ENCODE measurements around the gene SLC12A5. TPM values are rescaled to one million over a fixed set of nuclear protein-coding genes. Genes with fewer than 3 reads are reported as not detected.

Gene SLC12A5
- total and polyA plus RNA-seq, 5 donors, result 1.1 to 6.6 (median 3.0) TPM

DNA sequence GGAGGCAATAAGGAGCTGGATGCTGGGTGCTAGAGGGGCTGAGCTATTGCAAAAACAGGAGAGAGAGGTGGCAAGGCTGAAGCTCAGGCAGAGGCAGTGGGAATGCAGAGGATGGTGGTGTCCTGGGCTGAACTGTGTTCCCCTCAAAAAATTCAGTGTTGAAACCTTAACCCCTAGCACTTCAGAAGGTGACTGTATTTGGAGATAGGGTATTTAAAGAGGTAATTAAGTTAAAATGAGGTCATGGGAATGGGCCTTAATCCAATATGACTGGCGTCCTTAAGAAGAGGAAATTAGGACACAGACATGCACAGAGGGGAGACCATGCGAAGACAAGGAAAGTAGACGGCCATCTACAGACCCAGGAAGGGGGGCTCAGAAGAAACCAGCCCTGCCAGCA lies 31.8 kb upstream of the SLC12A5 start:
- Histone ChIP-seq H3K27ac (ENCODE audit: low read length) (no peak overlapping the region), H3K9me3 (ENCODE audit: control insufficient read depth, low read length) (no peaks in the 10 kb centered on the region), H3K27me3 (ENCODE audit: control insufficient read depth, insufficient read depth) (no peaks in the 10 kb centered on the region), H3K4me3 (ENCODE audit: low read length) (no peak overlapping the region), H3K4me1 (ENCODE audit: control insufficient read depth, insufficient read depth, low read length) (no peaks in the 10 kb centered on the region)
- WGBS, result 27% methylated on average over 3 of the region's 3 CpGs
- no peak for ATAC-seq
- DNase-seq, result no peak
- intact Hi-C loops (cut with DNase I), result no loop called here

DNA sequence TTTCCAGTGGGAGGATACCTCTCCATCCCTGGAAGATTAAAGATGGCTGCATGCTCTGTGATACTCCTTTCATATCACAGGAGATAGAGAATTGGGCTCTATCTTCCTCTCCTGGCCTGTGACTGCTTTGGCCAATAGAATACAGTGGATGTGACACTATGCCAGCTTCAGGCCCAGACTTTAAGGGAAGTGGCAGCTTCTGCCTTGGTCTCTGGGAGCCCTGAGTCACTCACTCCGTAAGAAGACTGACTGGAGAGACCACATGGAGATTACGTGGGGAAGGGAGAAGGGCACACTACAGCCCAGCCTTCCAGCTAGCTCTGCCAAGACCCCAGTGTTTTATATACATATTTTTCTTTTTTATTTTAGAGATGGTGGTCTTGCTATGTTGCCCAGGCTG lies 30.7 kb upstream of the SLC12A5 start:
- Histone ChIP-seq H3K27me3 (ENCODE audit: control insufficient read depth, insufficient read depth) (no peaks in the 10 kb centered on the region), H3K9me3 (ENCODE audit: control insufficient read depth, low read length) (no peaks in the 10 kb centered on the region), H3K4me1 (ENCODE audit: control insufficient read depth, insufficient read depth, low read length) (no peaks in the 10 kb centered on the region), H3K27ac (ENCODE audit: low read length) (no peak overlapping the region), H3K4me3 (ENCODE audit: low read length) (no peak overlapping the region)
- 62% methylated on average over 2 of the region's 2 CpGs for WGBS
- DNase-seq (no peak), ATAC-seq (peak in 1 of 2 donors; percentile 64)
- intact Hi-C loops (cut with DNase I), result no loop called here

DNA sequence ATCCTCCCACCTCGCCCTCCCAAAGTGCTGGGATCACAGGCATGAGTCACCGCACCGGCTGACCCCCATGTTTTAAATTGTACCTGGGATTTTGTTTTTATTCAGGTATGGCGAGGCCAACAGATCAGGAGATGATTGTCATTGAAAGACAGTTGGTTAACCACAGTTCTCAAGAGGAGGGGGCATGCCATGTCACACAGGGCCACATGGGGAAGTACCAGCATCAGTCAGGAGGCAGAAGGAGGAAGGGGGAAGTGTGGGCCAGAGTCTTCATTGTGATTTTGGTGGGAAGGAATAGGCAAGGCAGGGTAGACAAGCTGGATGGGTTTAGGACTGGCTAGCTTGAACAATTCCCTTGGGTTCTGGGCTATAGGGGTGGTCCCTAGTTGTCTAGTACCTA lies 30.3 kb upstream of the SLC12A5 start:
- H3K9me3 ChIP-seq (ENCODE audit: control insufficient read depth, low read length), result no peaks in the 10 kb centered on the region
- H3K27ac ChIP-seq (ENCODE audit: low read length), result no peak overlapping the region
- H3K4me1 ChIP-seq (ENCODE audit: control insufficient read depth, insufficient read depth, low read length), result no peaks in the 10 kb centered on the region
- DNase-seq (no peak), ATAC-seq (peak in 1 of 2 donors; percentile 64)
- WGBS, result 77% methylated on average over 4 of the region's 4 CpGs
- no peaks in the 10 kb centered on the region for H3K27me3 ChIP-seq (ENCODE audit: control insufficient read depth, insufficient read depth)
- H3K4me3 ChIP-seq (ENCODE audit: low read length), result no peak overlapping the region
- intact Hi-C loops (cut with DNase I), result no loop called here

DNA sequence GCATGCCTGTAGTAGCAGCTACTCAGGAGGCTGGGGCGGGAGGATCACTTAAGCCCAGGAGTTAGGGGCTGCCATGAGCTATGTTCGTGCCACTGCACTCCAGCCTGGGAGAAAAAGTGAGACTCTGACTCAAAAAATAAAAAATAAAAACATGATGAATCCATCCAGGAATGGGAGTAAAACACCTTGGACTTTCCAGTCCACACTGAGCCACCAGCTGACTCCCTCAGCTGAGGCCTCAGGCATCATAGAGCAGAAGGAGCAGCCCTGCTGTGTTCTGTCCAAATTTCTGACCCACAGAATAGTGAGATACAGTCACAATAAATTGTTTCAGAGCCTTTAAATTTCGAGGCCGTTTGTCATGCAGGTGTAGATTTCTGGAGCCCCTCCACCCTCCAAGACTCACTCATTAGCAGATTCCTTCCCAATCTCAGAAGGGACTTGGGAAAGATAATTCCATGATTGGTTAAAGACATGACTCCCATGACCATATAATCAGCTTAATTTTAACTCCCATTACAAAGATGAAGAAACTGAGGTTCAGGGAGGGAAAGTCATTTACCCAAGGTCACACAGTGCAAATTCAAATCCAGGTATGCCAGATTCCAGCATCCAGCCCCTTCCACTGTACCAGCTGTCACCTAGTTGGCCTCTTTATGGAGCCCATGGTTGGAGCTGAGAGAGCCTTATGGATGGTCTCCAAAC lies 29.3 kb upstream of the SLC12A5 start:
- no peaks in the 10 kb centered on the region for H3K4me1 ChIP-seq (ENCODE audit: control insufficient read depth, insufficient read depth, low read length)
- H3K27me3 ChIP-seq (ENCODE audit: control insufficient read depth, insufficient read depth), result peaks cover 2% of the 10 kb centered on the region
- no peak overlapping the region for H3K4me3 ChIP-seq (ENCODE audit: low read length)
- no peak for ATAC-seq
- intact Hi-C loops (cut with DNase I), result no loop called here
- DNase-seq, result no peak
- no peaks in the 10 kb centered on the region for H3K9me3 ChIP-seq (ENCODE audit: control insufficient read depth, low read length)
- WGBS, result 77% methylated on average over 4 of the region's 4 CpGs
- no peak overlapping the region for H3K27ac ChIP-seq (ENCODE audit: low read length)

DNA sequence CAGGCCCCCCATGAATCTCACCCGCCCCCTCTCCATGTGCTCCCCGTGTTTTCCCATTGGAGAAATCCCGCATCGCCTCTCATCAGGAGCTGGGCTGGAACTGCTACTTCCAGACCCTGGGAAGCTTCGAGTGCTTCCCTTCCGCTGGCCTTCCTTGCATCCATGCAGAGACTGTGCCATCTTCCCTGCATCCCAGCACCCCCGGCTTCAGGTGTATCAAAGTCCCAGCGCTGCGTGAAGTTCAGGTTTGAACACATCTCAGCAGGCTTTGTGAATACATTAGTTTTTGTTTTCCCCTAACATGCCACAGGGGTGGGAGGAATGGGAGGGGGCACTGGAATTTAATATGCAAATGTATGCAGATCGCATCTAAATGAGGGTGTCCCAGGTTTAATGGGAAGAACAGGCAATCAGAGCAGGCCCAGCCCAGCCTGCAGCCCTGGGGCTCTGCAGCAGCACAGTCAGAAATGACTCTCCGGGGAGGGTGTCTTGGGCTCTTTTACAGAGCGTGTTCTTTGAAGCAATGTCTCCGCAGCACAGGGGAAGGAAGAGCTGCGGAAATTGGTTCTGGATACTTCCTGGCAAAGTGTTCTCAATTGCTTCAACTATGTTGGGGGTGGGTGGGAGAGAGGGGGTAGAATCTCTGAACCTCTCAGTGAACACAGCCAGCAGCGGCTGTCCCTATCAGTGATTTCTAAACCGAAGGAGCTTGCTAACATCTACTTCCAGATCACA lies 28.6 kb upstream of the SLC12A5 start:
- intact Hi-C loops (cut with DNase I), result no loop called here
- 37% methylated on average over 16 of the region's 16 CpGs for WGBS
- Histone ChIP-seq H3K27ac (ENCODE audit: low read length) (no peak overlapping the region), H3K4me3 (ENCODE audit: low read length) (no peak overlapping the region), H3K9me3 (ENCODE audit: control insufficient read depth, low read length) (no peaks in the 10 kb centered on the region), H3K4me1 (ENCODE audit: control insufficient read depth, insufficient read depth, low read length) (no peaks in the 10 kb centered on the region), H3K27me3 (ENCODE audit: control insufficient read depth, insufficient read depth) (peaks cover 2% of the 10 kb centered on the region)
- no peak for DNase-seq
- ATAC-seq, result no peak

DNA sequence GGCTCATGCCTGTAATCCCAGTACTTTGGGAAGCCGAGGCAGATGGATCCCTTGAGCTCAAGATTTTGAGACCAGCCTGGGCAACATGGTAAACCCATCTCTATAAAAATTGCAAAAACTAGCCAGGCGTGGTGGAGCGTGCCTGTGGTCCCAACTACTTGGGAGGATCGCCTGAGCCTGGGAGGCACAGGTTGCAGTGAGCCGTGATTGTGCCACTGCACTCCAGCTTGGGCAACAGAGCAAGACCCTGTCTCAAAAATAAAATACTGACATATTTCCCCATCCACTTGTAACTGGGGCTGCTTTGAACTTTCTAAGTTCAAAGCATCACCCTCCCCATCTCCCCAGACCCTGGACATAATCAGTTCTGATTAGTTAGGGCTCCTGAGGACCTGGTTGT lies 27.5 kb upstream of the SLC12A5 start:
- Histone ChIP-seq H3K27ac (ENCODE audit: low read length) (no peak overlapping the region), H3K4me1 (ENCODE audit: control insufficient read depth, insufficient read depth, low read length) (no peaks in the 10 kb centered on the region), H3K27me3 (ENCODE audit: control insufficient read depth, insufficient read depth) (peaks cover 2% of the 10 kb centered on the region), H3K9me3 (ENCODE audit: control insufficient read depth, low read length) (no peaks in the 10 kb centered on the region), H3K4me3 (ENCODE audit: low read length) (no peak overlapping the region)
- 94% methylated on average over 5 of the region's 5 CpGs for WGBS
- intact Hi-C loops (cut with DNase I), result no loop called here
- DNase-seq (no peak), ATAC-seq (no peak)

DNA sequence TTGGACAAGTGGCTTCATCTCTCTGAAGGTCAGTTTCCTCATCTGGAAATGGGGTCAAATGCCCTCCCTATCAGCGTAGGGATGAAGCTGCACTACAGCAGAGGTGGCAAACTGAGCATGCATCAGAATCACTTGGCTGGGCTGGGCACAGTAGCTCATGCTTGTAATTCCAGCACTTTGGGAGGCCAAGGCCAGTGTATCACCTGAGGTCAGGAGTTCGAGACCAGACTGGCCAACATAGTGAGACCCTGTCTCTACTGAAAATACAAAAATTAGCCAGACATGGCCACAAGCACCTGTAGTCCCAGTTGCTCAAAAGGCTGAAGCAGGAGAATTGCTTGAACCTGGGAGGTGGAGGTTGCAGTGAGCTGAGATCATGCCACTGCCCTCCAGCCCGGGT lies 27.0 kb upstream of the SLC12A5 start:
- DNase-seq (no peak), ATAC-seq (no peak)
- no peak overlapping the region for H3K27ac ChIP-seq (ENCODE audit: low read length)
- WGBS, result 92% methylated on average over 3 of the region's 3 CpGs
- intact Hi-C loops (cut with DNase I), result no loop called here
- peaks cover 2% of the 10 kb centered on the region for H3K27me3 ChIP-seq (ENCODE audit: control insufficient read depth, insufficient read depth)
- H3K4me3 ChIP-seq (ENCODE audit: low read length), result no peak overlapping the region
- no peaks in the 10 kb centered on the region for H3K4me1 ChIP-seq (ENCODE audit: control insufficient read depth, insufficient read depth, low read length)
- no peaks in the 10 kb centered on the region for H3K9me3 ChIP-seq (ENCODE audit: control insufficient read depth, low read length)

DNA sequence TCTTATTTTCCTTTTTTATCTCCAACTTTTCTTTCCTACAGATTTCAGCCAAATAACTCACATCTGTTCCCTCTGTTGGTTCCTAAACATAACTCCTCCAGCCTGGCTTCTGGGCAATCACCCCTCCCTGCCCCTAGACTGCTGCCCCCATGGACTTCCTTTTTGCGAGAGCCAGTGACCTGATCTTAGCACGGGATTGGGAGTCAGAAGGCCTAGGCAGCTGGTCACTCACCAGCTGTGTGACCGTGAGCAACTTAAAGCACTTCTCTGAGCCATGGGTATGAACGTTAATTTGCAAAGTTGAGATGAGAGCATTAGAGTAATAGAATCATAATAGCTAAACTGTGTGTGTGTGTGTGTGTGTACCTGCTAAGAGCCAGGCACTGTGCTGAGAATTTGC lies 24.8 kb upstream of the SLC12A5 start:
- H3K27ac ChIP-seq (ENCODE audit: low read length), result no peak overlapping the region
- 43% methylated on average over 4 of the region's 4 CpGs for WGBS
- intact Hi-C loops (cut with DNase I), result no loop called here
- ATAC-seq (peak in 1 of 2 donors; percentile 40), DNase-seq (peak in 1 of 3 donors; percentile 56)
- peaks cover 2% of the 10 kb centered on the region for H3K27me3 ChIP-seq (ENCODE audit: control insufficient read depth, insufficient read depth)
- no peaks in the 10 kb centered on the region for H3K4me1 ChIP-seq (ENCODE audit: control insufficient read depth, insufficient read depth, low read length)
- no peak overlapping the region for H3K4me3 ChIP-seq (ENCODE audit: low read length)
- no peaks in the 10 kb centered on the region for H3K9me3 ChIP-seq (ENCODE audit: control insufficient read depth, low read length)

DNA sequence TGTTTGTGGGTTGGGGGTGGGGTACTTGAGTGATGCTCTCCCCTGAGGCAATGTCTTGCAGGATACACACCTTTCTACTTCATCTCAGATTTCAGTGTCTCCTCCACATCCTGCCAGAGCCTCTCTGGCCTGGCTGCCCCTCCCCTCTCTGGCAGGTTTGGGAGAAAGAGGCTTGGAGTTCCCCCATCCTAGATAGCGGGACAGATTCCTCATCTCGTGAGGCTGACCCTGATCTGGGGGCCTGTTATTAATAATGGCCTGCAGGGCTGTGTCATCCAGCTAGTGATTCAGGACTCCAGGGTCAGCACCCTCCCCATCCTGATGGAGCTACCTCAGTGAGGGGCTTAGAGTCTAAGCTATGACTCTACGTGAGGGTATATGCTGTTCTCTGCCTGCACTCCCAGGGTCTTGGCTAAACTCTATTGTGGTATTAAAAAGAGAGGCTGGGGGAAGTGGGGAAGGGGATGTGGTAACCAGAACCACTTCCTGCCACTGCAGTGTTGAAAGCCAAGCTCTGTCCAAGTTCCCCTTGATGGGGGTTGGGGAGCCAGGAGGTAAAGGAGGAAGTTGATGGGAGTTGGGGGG lies 24.0 kb upstream of the SLC12A5 start:
- 14% methylated on average over 3 of the region's 3 CpGs for WGBS
- DNase-seq, result peak in 1 of 3 donors; percentile 61
- peaks cover 2% of the 10 kb centered on the region for H3K27me3 ChIP-seq (ENCODE audit: control insufficient read depth, insufficient read depth)
- H3K9me3 ChIP-seq (ENCODE audit: control insufficient read depth, low read length), result no peaks in the 10 kb centered on the region
- H3K4me1 ChIP-seq (ENCODE audit: control insufficient read depth, insufficient read depth, low read length), result no peaks in the 10 kb centered on the region
- no peak overlapping the region for H3K4me3 ChIP-seq (ENCODE audit: low read length)
- ATAC-seq, result peak; percentile 57 to 62
- intact Hi-C loops (cut with DNase I), result no loop called here
- no peak overlapping the region for H3K27ac ChIP-seq (ENCODE audit: low read length)

DNA sequence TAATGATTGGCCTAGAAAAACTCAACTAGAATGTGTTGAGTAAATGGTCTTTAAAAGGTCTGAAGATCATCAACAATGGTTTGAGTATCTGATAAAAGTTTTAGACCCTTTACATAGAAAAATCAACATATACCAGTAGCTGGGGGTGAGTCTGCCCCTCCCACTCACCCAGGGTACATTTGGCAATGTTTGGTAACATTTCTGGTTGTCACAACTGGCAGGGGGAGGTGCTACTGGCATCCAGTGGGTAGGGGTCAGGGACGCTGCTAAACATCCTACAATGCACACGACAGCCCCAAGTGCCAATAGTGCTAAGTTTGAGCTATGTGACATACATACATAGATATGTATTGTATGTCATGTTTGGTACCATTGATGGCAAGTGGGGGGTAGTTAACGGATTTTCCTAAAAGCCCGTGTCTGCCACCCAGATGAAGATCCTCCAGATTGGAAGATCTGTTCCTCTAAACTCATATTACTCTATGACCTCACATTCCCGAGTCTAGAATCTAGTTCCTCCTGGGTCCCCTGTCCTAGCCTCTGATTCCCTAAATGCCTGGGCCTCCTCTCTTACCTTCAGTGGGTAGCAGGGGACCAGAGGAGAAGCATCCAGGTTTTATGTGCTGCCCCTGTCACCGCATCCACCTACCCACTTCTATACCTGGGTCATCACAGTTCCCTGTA lies 22.9 kb upstream of the SLC12A5 start:
- Histone ChIP-seq H3K9me3 (ENCODE audit: control insufficient read depth, low read length) (no peaks in the 10 kb centered on the region), H3K4me3 (ENCODE audit: low read length) (no peak overlapping the region), H3K27ac (ENCODE audit: low read length) (no peak overlapping the region), H3K4me1 (ENCODE audit: control insufficient read depth, insufficient read depth, low read length) (no peaks in the 10 kb centered on the region), H3K27me3 (ENCODE audit: control insufficient read depth, insufficient read depth) (peaks cover 2% of the 10 kb centered on the region)
- DNase-seq, result no peak
- ATAC-seq, result no peak
- WGBS, result 71% methylated on average over 6 of the region's 6 CpGs
- intact Hi-C loops (cut with DNase I), result no loop called here

DNA sequence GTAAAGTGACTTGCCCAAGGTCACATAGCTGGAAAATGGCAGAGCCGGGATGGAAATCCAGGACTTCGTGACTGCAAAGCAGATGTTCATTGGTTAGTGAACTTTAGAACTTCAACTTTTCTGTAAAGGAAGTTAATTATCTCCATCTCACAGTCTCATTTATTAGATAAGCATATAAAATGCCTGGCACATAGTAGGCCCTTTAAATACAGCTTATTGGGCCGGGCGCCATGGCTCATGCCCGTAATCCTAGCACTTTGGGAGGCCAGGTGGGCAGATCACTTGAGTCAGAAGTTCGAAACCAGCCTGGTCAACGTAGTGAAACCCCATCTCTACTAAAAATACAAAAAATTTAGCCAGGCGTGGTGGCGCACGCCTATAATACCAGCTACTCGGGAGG lies 22.1 kb upstream of the SLC12A5 start:
- ATAC-seq (no peak), DNase-seq (no peak)
- no peak overlapping the region for H3K27ac ChIP-seq (ENCODE audit: low read length)
- H3K9me3 ChIP-seq (ENCODE audit: control insufficient read depth, low read length), result no peaks in the 10 kb centered on the region
- H3K4me3 ChIP-seq (ENCODE audit: low read length), result no peak overlapping the region
- intact Hi-C loops (cut with DNase I), result no loop called here
- H3K27me3 ChIP-seq (ENCODE audit: control insufficient read depth, insufficient read depth), result peaks cover 2% of the 10 kb centered on the region
- H3K4me1 ChIP-seq (ENCODE audit: control insufficient read depth, insufficient read depth, low read length), result no peaks in the 10 kb centered on the region
- WGBS, result 85% methylated on average over 11 of the region's 11 CpGs

Data from right cardiac atrium (tissue), 5 donors.